Left lobe of liver (tissue), 1 donor: ENCODE data around the gene TFF2. TPM values are rescaled to one million over a fixed set of nuclear protein-coding genes. Genes with fewer than 3 reads are reported as not detected.

Source experiments
- total RNA-seq: library from RNA; stranded (reverse); gene quantifications from one replicate; pipeline ENCODE4 v1.2.1, GENCODE V29; 2021
- donor health status: DM: no; HTN: yes; CAD: no.

Gene TFF2
- total RNA-seq, 1 donor from 2014 or later: 0.25 TPM

Other genes with a start within 250 kb of the TFF2 start
- gene ABCG1, start 131.9 kb downstream of the TFF2 start, total RNA-seq: 4.7 TPM
- 4.1 TPM for gene TFF3, start 35.6 kb downstream of the TFF2 start, total RNA-seq
- 0.83 TPM for gene TFF1, start 15.5 kb upstream of the TFF2 start, total RNA-seq
- 1.0 TPM for gene TMPRSS3, start 45.1 kb upstream of the TFF2 start, total RNA-seq
- 0.20 TPM for gene UBASH3A, start 52.9 kb upstream of the TFF2 start, total RNA-seq
- gene RSPH1, start 145.2 kb upstream of the TFF2 start, total RNA-seq: 0.33 TPM
- 5.0 TPM for gene SLC37A1, start 162.9 kb upstream of the TFF2 start, total RNA-seq